Fibroblast of lung (primary cell): Measurements from ENCODE around the gene PFKFB4. TPM values are rescaled to one million over a fixed set of nuclear protein-coding genes. Genes with fewer than 3 reads are reported as not detected.

Experiments used
- DNase-seq, 2 donors: peaks; one replicate each; pipeline versions ENCODE4 v3.0.0 to v3.0.0-alpha.2; 2010; ENCODE audit warnings: low read depth in 2 of 2
- H2AFZ ChIP-seq: 2 replicates; pipeline ENCODE4 v1.5.1; 2012; ENCODE audit warnings: low read length, control low read depth, inconsistent platforms
- H3K27ac ChIP-seq: 2 replicates; pipeline ENCODE4 v1.5.1; 2011; ENCODE audit warnings: low read length, control low read depth; ENCODE audit not compliant: insufficient read depth
- H3K27me3 ChIP-seq: 2 replicates; pipeline ENCODE4 v1.5.1; 2011; ENCODE audit warnings: mild to moderate bottlenecking, low read length; ENCODE audit not compliant: control insufficient read depth, insufficient read depth
- H3K36me3 ChIP-seq: 2 replicates; pipeline ENCODE4 v1.5.1; 2011; ENCODE audit warnings: low read length; ENCODE audit not compliant: control insufficient read depth, insufficient read depth
- H3K4me1 ChIP-seq: 2 replicates; pipeline ENCODE4 v1.5.1; 2011; ENCODE audit warnings: low read length; ENCODE audit not compliant: control insufficient read depth, insufficient read depth; ENCODE audit errors: extremely low read depth
- H3K4me2 ChIP-seq: 2 replicates; pipeline ENCODE4 v1.5.1; 2011; ENCODE audit warnings: low read length, control low read depth; ENCODE audit not compliant: insufficient read depth; ENCODE audit errors: extremely low read depth
- H3K4me3 ChIP-seq, 4 experiments: fragments of 200-600 bp in 1 of 4; sonication (generic) in 1 of 4; replicated peaks in 1 of 4; 2 replicates each; pipeline ENCODE4 v1.5.1; 2011 to 2016; ENCODE audit warnings: low read length in 4 of 4, low read depth in 3 of 4, mild to moderate bottlenecking in 3 of 4, control low read depth in 2 of 4, inconsistent platforms in 1 of 4, mixed read lengths in 1 of 4; ENCODE audit not compliant: insufficient read depth in 1 of 4; ENCODE audit errors: control extremely low read depth in 1 of 4
- H3K79me2 ChIP-seq: 2 replicates; pipeline ENCODE4 v1.5.1; 2012; ENCODE audit warnings: mild to moderate bottlenecking, low read length, inconsistent platforms; ENCODE audit not compliant: control insufficient read depth, insufficient read depth
- H3K9ac ChIP-seq: 2 replicates; pipeline ENCODE4 v1.5.1; 2011; ENCODE audit warnings: mild to moderate bottlenecking, low read length, control low read depth; ENCODE audit not compliant: insufficient read depth
- H3K9me3 ChIP-seq: 2 replicates; pipeline ENCODE4 v1.5.1; 2012; ENCODE audit warnings: low read depth, low read length; ENCODE audit not compliant: control insufficient read depth, insufficient read depth
- H4K20me1 ChIP-seq: 2 replicates; pipeline ENCODE4 v1.5.1; 2011; ENCODE audit warnings: low read length; ENCODE audit not compliant: control insufficient read depth, insufficient read depth; ENCODE audit errors: extremely low read depth
- EZH2 ChIP-seq: IDR thresholded peaks from 2 replicates; pipeline ENCODE4 v1.5.1; 2012; ENCODE audit warnings: low read length, control low read depth, mild to moderate bottlenecking; ENCODE audit errors: missing control alignments
- polyA plus RNA-seq, 2 donors: library from polyadenylated mRNA; depleted of rRNA in 1 of 2; stranded (reverse) in 1 of 2; unstranded in 1 of 2; fragments of >200 nt; gene quantifications; 2 replicates each; pipeline ENCODE4 v1.2.1, GENCODE V29; 2011 to 2012; ENCODE audit warnings: missing spikeins in 1 of 2
- total RNA-seq: library from RNA; depleted of rRNA; stranded (reverse); fragments of >200 nt; gene quantifications from 2 replicates; pipeline ENCODE4 v1.2.1, GENCODE V29; 2014
- TF ChIP-seq, protein P1 (sequence below), 2 donors: IDR thresholded peaks in 1 of 2; conservative IDR thresholded peaks in 1 of 2; 1 replicate in 1 of 2; 2 replicates in 1 of 2; pipeline ENCODE4 v1.5.1; 2011 to 2012; ENCODE audit warnings: low read length in 2 of 2, control low read depth in 1 of 2, inconsistent platforms in 1 of 2, low read depth in 1 of 2, mild to moderate bottlenecking in 1 of 2

The PFKFB4 gene
- total and polyA plus RNA-seq, 2 donors (not counting 1 experiment from before 2014, with no cell fraction given), result 9.3 to 12.2 TPM

DNA sequence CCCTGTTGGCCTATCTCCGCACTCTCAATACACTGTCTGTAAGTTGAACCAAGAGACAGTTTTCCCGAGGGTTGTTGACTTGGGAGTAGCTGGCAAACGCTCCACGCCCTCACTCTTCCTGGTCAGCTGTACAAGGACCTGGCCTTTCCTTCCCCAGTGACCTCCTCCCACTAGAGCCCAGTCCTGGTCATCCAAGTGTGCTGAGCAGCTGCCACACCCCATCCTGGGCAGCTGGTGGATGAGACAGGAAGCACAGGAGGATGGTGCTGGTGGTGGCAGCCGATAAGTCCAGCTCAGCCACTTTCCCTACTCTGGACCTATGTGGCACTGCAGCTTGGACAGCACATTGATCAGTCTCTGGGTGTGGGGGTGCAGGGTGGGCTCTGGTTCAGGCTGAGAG, 19.8 kb downstream of the PFKFB4 start:
- no peak overlapping the region for H3K9ac ChIP-seq
- no peaks in the 10 kb centered on the region for H3K27me3 ChIP-seq
- no peaks in the 10 kb centered on the region for H3K9me3 ChIP-seq
- no peak for DNase-seq
- H3K4me1 ChIP-seq, result no peaks in the 10 kb centered on the region
- no peak overlapping the region for H3K4me2 ChIP-seq
- H3K36me3 ChIP-seq, result peaks cover 4% of the 10 kb centered on the region
- H3K79me2 ChIP-seq, result no peaks in the 10 kb centered on the region
- no peak overlapping the region for H2AFZ ChIP-seq
- H3K4me3 ChIP-seq, result no peak overlapping the region
- TF ChIP-seq, protein P1, sequence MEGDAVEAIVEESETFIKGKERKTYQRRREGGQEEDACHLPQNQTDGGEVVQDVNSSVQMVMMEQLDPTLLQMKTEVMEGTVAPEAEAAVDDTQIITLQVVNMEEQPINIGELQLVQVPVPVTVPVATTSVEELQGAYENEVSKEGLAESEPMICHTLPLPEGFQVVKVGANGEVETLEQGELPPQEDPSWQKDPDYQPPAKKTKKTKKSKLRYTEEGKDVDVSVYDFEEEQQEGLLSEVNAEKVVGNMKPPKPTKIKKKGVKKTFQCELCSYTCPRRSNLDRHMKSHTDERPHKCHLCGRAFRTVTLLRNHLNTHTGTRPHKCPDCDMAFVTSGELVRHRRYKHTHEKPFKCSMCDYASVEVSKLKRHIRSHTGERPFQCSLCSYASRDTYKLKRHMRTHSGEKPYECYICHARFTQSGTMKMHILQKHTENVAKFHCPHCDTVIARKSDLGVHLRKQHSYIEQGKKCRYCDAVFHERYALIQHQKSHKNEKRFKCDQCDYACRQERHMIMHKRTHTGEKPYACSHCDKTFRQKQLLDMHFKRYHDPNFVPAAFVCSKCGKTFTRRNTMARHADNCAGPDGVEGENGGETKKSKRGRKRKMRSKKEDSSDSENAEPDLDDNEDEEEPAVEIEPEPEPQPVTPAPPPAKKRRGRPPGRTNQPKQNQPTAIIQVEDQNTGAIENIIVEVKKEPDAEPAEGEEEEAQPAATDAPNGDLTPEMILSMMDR (conservative IDR thresholded peaks at IDR 0.05 in 1 of 2, IDR thresholded peaks at IDR 0.05 in 1 of 2; ENCODE audit: low read depth in 1 of 2, low read length in 2 of 2), result no peak
- no peak for TF ChIP-seq EZH2
- no peak overlapping the region for H3K27ac ChIP-seq
- no peaks in the 10 kb centered on the region for H4K20me1 ChIP-seq

DNA sequence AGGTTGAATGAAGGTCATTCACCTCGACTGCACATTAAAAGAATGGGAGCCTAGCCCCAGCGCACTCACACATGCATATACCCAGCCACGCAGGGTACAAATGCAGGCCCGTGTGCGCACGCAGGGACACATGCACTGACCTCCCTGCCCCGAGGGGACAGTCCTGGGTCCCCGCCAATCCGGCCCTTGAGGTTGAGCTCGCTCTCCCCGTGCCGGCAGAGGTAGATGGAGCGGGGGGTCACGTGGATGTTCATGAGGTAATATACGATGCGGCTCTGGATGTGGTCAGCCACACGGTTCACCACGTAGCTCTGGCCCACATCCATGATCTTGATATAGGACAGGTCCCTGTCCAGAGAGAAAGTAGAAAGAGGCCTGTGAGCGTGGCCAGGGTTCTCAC, 20.5 kb downstream of the PFKFB4 start:
- no peaks in the 10 kb centered on the region for H3K79me2 ChIP-seq
- H3K9me3 ChIP-seq, result no peaks in the 10 kb centered on the region
- peaks cover 4% of the 10 kb centered on the region for H3K36me3 ChIP-seq
- no peaks in the 10 kb centered on the region for H3K27me3 ChIP-seq
- TF ChIP-seq, protein P1 (conservative IDR thresholded peaks at IDR 0.05 in 1 of 2, IDR thresholded peaks at IDR 0.05 in 1 of 2; ENCODE audit: low read depth in 1 of 2, low read length in 2 of 2), result no peak
- TF ChIP-seq EZH2, result no peak
- no peaks in the 10 kb centered on the region for H4K20me1 ChIP-seq
- no peak overlapping the region for H3K27ac ChIP-seq
- H3K4me3 ChIP-seq, result no peak overlapping the region
- no peak overlapping the region for H3K9ac ChIP-seq
- no peak overlapping the region for H2AFZ ChIP-seq
- H3K4me2 ChIP-seq, result no peak overlapping the region
- DNase-seq, result no peak
- H3K4me1 ChIP-seq, result no peaks in the 10 kb centered on the region

DNA sequence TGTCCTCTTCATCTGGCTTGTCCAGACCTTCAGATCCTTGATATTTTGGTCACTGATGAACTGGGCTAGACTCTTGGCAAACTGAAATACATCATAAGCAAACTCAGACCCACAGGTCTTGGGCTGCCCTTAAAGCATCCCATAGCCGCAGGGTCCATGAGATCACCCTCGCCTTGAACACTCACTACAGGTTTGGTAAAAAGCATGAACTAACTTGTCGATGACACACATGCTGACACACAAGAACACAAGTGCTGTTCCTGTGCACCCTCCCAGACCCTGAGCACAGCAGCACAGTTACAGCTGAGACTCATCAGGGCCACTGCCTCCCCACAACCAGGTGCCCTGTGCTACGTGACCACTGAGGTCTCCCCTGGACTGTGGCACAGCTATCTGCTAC, 21.0 kb downstream of the PFKFB4 start:
- Histone ChIP-seq H3K36me3 (peaks cover 4% of the 10 kb centered on the region), H3K4me3 (no peak overlapping the region), H4K20me1 (no peaks in the 10 kb centered on the region), H3K27me3 (no peaks in the 10 kb centered on the region), H3K4me1 (no peaks in the 10 kb centered on the region), H3K79me2 (no peaks in the 10 kb centered on the region), H2AFZ (no peak overlapping the region), H3K9me3 (no peaks in the 10 kb centered on the region), H3K27ac (no peak overlapping the region), H3K4me2 (no peak overlapping the region), H3K9ac (no peak overlapping the region)
- TF ChIP-seq, protein P1 (conservative IDR thresholded peaks at IDR 0.05 in 1 of 2, IDR thresholded peaks at IDR 0.05 in 1 of 2; ENCODE audit: low read depth in 1 of 2, low read length in 2 of 2), result no peak
- no peak for TF ChIP-seq EZH2
- no peak for DNase-seq
